ENCODE results near the gene GRIN1.
"Not testable (repeated sequence)": the region's sequence is repeated elsewhere in the genome, so short reads cannot be mapped to it uniquely, and the experiment has no call there.

The GRIN1 gene

GRCh38 chr9:137111788-137112563 is 27.0 kb upstream of the GRIN1 start:
- DNase-seq, result no peak

- no peak for DNase-seq
Observed at GRCh38 chr9:137112564-137113384, 26.2 kb upstream of the GRIN1 start.

- peak; percentile 21 for DNase-seq
Observed at GRCh38 chr9:137113385-137114159, 25.4 kb upstream of the GRIN1 start.

GRCh38 chr9:137114220-137114612 is 24.7 kb upstream of the GRIN1 start:
- DNase-seq, result no peak

GRCh38 chr9:137114613-137115393 is 24.2 kb upstream of the GRIN1 start, which contains the start of gene DPP7:
DPP7 (minus strand) TSS chr9:137114733; CDS start chr9:137114713, 20 bp downstream.
- peak; percentile 78 for DNase-seq

- DNase-seq, result no peak
Observed at GRCh38 chr9:137115394-137116026, 23.4 kb upstream of the GRIN1 start.

- DNase-seq, result no peak
Observed at GRCh38 chr9:137116027-137116507, 22.9 kb upstream of the GRIN1 start.

- DNase-seq, result no peak
Observed at GRCh38 chr9:137116728-137117127, 22.2 kb upstream of the GRIN1 start.

- DNase-seq, result no peak
Observed at GRCh38 chr9:137117269-137117731, 21.7 kb upstream of the GRIN1 start.

- not testable (repeated sequence) for DNase-seq
Observed at GRCh38 chr9:137118092-137118603, 20.8 kb upstream of the GRIN1 start.

GRCh38 chr9:137121927-137122795 is 16.8 kb upstream of the GRIN1 start:
- DNase-seq, result not testable (repeated sequence)

GRCh38 chr9:137122796-137123467 is 16.0 kb upstream of the GRIN1 start:
- not testable (repeated sequence) for DNase-seq

GRCh38 chr9:137123468-137123837 is 15.5 kb upstream of the GRIN1 start:
- DNase-seq, result no peak

- DNase-seq, result not testable (repeated sequence)
Observed at GRCh38 chr9:137123952-137124462, 14.9 kb upstream of the GRIN1 start.

- no peak for DNase-seq
Observed at GRCh38 chr9:137126786-137127185, 12.2 kb upstream of the GRIN1 start.

GRCh38 chr9:137127301-137128157 is 11.4 kb upstream of the GRIN1 start:
- DNase-seq, result peak; percentile 49

GRCh38 chr9:137128158-137128861 is 10.6 kb upstream of the GRIN1 start:
- no peak for DNase-seq
